HG03064 (cell line): Measurements from ENCODE around the gene SCCPDH.
"Not testable (repeated sequence)": the region's sequence is repeated elsewhere in the genome, so short reads cannot be mapped to it uniquely, and the experiment has no call there.

Source experiments
- ATAC-seq: cut with Tn5 transposase; IDR thresholded peaks from one replicate; pipeline ENCODE4 v1.9.1; 2021; ENCODE audit warnings: low read depth; ENCODE audit not compliant: unreplicated experiment

SCCPDH gene

GRCh38 chr1:246797597-246797996 lies 73.4 kb downstream of the SCCPDH start:
- ATAC-seq, result no peak

- no peak for ATAC-seq
These were observed 73.9 kb downstream of the SCCPDH start for GRCh38 chr1:246798107-246798506.

DNA sequence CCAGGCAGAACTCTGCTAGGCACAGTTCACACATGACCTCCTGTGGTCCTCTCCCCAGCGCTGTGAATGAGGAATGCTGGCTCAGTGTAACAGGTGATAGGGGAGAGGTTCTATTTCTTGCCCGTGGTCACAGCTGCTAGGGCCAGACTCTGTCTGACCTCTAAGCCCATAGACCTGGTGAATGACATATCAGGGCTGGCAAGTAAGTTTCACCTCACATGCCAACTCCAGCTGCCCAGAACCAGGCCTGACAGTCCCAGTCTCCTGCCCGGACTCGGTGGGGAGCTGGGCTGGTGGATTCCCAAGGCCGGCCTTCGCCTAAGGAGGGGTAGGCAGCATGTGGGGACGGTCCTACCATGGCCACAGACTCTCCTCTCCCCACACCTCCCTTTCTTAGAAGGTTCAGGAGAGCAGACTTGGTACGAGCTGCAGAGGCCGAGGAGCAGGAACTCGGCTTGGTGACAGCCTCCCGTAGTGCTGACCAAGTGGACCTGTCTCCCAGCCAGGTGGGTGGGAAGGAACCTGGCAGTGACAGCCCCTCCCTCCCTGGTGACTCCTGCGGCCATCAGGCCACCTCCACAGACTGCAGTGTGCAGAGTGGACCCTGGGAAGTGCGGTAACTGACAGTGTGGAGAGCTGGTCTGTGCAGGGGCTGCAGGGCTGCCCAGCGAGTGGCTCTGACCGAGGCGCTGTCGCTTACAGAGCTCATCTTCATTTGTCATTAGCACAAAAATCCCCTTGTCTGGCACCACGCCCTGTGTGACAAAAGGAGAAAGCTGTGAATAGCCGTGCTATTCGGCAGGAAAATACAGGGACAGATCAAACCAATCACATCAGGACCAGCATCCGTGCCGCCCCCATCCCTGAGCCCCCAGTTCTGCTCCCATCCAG lies 74.6 kb downstream of the SCCPDH start:
- no peak for ATAC-seq

DNA sequence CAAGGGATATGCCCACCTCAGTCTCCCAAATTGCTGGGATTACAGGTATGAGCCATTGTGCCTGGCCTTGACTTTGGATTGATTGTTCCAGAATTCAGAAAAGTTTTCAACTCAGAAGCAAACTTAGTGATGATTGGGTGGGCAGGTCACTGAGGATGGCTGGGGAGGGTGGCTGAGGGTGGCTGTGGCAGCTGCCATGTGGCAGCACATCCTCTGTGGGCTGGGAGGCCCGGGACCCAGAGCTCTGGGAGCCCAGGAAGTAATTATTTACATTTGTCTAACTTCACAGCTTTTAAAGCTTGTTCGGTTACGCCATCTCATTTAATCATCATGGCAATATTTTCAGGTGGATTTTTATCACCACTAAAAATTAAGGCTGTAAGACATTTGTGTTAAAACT lies 76.1 kb downstream of the SCCPDH start:
- no peak for ATAC-seq

- no peak for ATAC-seq
These were observed 76.5 kb downstream of the SCCPDH start for GRCh38 chr1:246800756-246801155.

GRCh38 chr1:246801241-246802020 lies 77.2 kb downstream of the SCCPDH start:
- ATAC-seq, result no peak

DNA sequence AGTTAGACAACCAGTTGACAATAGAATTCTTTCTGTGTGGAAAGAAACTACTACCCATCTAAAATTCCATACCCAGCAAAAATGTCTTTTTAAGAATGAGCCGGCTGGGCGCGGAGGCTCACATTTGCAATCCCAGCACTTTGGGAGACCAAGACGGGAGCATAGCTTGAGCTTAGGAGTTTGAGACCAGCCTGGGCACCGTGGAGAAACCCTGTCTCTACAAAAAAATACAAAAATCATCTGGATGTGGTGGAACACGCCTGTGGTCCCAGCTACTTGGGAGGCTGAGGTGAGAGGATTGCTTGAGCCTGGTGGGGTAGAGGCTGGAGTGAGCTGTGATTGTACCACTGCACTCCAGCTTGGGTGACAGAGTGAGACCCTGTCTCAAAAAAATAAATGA lies 79.2 kb downstream of the SCCPDH start:
- no peak for ATAC-seq

GRCh38 chr1:246803883-246804282 lies 79.7 kb downstream of the SCCPDH start:
- no peak for ATAC-seq

- ATAC-seq, result no peak
These were observed 81.0 kb downstream of the SCCPDH start for GRCh38 chr1:246805135-246805716.

DNA sequence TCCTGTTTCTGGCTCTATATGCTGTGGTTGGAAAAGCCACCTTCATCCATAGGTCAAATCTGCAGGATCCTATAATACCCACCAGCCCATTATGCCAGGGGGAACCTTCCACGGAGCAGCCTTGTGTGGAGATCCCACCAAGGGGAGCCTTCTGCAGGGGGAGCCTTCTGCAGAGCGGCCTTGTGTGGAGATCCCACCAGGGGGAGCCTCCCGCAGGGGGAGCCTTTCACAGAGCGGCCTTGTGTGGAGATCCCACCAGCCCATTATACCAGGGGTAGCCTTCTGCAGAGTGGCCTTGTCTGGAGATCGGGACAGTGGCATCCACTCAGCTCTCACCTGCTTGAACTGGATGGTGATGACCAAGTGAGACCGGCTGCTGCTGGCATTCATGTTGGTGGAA lies 85.3 kb downstream of the SCCPDH start:
- ATAC-seq, result no peak

GRCh38 chr1:246811985-246812384 lies 87.8 kb downstream of the SCCPDH start:
- ATAC-seq, result no peak

GRCh38 chr1:246813325-246813724 lies 89.1 kb downstream of the SCCPDH start:
- ATAC-seq, result not testable (repeated sequence)

- ATAC-seq, result no peak
These were observed 90.7 kb downstream of the SCCPDH start for GRCh38 chr1:246814890-246815289.

GRCh38 chr1:246815693-246816270 lies 91.6 kb downstream of the SCCPDH start:
- no peak for ATAC-seq
